H1 (cell line): Measurements from ENCODE around the gene GOLGB1.
"Not testable (repeated sequence)": the region's sequence is repeated elsewhere in the genome, so short reads cannot be mapped to it uniquely, and the experiment has no call there.

Experiments
- CTCF ChIP-seq, 3 experiments: IDR thresholded peaks; 1 replicate in 2 of 3; 2 replicates in 1 of 3; pipeline versions ENCODE4 v1.5.1 to v1.6.1; 2011; ENCODE audit warnings: low read length in 3 of 3, mild to moderate bottlenecking in 3 of 3, inconsistent platforms in 2 of 3, low read depth in 1 of 3, moderate library complexity in 1 of 3; ENCODE audit not compliant: insufficient read depth in 1 of 3; ENCODE audit errors: control extremely low read depth in 1 of 3
- E2F6 ChIP-seq: IDR thresholded peaks from 2 replicates; pipeline ENCODE4 v1.6.1; 2012; ENCODE audit warnings: inconsistent platforms
- TCF12 ChIP-seq: IDR thresholded peaks from 2 replicates; pipeline ENCODE4 v1.6.1; 2011; ENCODE audit warnings: low read depth, mild to moderate bottlenecking, low read length

- not testable (repeated sequence) for TF ChIP-seq E2F6; CTCF (IDR thresholded peaks at IDR 0.05; ENCODE audit: control extremely low read depth in 1 of 3, insufficient read depth in 1 of 3, low read depth in 1 of 3, low read length in 3 of 3); TCF12
Measured at GRCh38 chr3:121775095-121775494, 25.6 kb upstream of the GOLGB1 start.
